NK-92 (cell line): ENCODE measurements around the gene CD82.
"Not testable (repeated sequence)": the region's sequence is repeated elsewhere in the genome, so short reads cannot be mapped to it uniquely, and the experiment has no call there.

Experiments used
- DNase-seq: peaks from one replicate; lab custom pipeline; 2025; ENCODE audit not compliant: unreplicated experiment; lab: John Stamatoyannopoulos, UW

CD82 gene

DNA sequence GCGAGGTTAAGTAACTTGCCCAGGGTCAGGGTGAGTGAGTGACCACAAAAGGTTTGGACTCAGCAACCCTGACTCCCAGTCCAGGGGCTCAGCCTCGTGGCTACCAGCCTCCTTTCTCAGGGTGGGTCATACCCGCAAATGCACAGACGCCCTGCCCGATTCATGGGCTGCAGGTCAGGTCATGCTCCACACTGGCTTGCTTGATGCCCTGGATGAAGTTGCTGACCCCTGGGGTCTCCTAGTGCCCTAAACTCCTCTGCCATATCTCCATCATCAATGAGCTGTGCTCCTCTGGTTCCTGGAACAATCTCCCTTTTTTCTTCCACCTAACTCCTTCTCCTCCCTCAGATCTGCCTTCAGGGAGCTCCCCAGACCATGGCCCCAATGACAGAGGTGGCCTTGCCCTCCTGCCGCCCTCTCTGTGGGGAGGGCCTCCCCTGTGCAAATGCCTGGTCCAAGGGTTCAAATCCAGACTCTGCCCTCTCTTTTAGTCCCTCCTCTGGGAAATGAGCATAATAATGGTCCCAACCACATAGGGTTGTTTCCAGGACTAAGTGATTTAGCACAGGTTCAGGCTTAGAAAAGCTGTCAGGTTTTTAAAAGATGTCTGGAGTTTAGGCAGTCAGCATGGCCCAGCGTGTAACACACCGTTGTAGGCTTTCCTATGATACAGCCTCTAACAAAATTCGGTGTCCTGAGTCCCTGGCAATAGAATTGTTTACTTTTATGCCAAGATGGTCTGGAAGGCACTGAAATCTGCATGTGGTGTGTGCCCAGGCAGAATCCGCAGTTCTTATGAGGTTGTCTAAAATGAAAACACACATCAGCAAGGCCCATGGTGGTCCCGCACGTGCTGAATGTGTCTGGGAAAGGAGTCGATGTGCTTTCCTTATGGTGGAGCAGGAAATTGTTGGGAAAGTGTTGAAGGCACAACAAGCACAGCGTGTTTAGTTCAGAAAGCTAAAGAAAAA, 63.6 kb downstream of the CD82 start:
- no peak for DNase-seq

DNA sequence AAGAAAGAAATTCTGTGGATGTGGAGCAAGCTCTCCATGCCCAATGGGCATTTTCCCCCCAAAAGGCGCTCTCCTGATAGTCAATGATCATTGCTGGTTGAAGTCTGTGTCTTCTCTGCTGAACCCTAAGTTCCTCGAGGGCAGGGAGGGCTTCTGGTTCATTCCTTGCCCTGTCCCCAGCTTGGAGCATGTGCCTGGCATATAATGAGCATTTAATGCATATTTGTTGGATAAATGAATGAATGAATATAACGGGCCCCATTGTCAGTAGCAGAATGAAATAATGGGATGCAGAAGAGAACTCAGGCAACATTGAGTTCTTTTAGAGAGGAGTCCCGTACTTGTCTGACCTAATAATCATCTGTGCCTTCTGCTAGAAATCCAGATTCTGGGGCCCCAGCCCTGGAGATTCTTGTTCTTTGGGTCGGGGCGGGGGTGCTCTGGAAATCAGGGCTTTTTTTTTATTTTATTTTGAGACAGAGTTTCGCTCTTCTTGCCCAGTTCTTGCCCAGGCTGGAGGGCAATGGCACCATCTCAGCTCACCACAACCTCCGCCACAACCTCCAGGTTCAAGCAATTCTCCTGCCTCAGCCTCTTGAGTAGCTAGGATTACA, 64.4 kb downstream of the CD82 start:
- no peak for DNase-seq

DNA sequence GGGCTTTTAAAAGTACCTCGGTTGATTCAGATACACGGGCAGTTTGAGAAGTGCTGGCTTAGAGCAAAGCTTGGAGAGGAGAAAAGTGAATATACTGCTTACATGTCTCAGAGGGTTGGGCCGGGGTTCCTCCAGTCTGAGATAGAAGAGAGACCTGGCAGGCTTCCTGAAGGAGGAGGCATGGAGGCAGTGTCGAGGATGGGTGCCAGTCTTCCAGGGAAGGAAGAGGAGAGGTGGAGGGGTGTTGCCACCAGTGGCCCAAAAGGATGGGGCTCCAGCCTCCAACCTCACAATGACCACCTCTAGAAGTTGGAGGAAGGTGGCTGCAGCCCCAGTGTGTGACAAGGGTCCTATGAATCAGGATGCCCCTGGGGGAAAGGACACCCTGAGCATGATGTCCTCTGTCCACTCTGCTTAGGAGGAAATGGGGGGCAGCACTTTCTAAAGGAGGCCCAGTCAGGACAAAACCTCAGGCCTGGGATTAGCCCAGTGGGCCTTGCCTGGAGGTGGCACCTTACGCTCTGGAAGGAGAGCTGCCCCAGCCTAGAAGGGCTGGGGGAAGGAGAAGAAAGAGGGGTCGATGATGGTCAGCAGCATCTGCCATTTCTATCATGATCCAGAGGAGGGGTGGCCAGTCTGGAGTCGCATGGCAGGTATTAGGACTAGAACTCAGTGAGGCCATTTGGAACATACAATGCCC, 65.2 kb downstream of the CD82 start:
- DNase-seq = no peak

DNA sequence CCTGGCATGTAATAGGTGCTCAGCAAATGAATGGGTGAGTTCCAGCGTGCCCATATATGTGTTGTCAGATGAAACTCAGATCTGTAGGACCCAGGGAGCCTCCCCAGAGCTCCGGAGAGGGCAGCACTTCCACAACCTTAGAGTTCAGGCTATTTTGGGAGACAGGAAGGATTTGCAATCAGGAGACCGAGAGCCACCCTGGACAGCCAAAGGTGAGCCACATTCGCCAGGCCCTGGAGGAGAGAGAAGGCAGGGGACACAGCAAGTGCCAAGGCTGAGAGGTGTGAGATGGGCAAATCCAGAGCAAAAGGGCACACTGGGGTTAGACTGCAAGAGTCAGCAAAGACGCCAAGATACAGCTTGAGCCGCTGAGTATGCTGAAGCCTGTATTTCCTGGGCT, 66.4 kb downstream of the CD82 start:
- DNase-seq = no peak

DNA sequence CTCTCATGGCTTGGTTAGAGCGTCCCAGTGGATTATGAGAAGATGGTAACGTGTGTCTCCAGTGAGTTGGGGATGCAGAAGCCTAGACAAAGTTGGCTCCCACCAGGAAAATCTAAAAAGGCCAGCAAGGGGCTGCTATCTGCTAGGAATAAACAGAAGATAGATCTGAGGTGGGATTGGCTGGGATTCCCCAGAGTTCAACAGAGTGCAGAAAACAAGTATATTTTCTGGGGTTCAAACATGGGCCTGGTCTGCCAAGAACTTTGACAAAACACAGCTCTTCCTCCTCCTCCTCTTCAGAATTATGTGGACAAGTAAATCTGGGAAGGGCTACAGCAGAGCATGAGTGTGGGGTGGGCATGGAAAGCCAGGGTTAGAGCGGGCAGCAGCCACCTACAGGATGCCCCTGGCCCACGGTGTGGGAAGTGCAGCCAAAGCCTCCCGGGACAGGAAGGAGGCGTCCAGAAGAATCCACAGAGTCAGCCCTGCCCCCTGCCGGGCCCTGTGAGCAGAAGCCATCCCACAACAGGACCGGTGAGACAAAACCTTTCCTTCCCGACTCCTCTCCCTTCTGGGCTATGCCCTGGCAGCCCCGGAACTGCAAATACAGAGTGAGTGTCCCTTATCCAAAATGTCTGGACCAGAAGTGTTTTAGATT, 67.1 kb downstream of the CD82 start:
- no peak for DNase-seq

DNA sequence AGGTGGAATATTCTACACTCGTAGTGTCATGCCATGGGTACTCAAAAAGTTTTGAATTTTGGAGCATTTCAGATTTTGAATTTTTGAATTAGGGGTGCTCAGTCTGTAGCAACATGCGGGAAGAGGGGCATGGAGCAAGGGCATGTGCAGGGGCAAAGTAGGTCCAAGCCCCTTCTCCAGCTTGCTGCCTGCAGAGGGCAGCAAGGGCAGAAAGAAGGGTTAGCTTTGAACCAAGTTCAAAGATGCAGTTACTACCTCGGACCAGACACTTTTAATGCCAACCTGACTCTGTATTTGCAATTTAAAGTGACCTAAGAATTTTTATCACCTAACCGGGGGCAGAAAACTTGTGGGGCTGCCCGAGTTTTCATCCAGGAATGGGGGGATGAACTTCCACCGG, 68.2 kb downstream of the CD82 start:
- DNase-seq = no peak

DNA sequence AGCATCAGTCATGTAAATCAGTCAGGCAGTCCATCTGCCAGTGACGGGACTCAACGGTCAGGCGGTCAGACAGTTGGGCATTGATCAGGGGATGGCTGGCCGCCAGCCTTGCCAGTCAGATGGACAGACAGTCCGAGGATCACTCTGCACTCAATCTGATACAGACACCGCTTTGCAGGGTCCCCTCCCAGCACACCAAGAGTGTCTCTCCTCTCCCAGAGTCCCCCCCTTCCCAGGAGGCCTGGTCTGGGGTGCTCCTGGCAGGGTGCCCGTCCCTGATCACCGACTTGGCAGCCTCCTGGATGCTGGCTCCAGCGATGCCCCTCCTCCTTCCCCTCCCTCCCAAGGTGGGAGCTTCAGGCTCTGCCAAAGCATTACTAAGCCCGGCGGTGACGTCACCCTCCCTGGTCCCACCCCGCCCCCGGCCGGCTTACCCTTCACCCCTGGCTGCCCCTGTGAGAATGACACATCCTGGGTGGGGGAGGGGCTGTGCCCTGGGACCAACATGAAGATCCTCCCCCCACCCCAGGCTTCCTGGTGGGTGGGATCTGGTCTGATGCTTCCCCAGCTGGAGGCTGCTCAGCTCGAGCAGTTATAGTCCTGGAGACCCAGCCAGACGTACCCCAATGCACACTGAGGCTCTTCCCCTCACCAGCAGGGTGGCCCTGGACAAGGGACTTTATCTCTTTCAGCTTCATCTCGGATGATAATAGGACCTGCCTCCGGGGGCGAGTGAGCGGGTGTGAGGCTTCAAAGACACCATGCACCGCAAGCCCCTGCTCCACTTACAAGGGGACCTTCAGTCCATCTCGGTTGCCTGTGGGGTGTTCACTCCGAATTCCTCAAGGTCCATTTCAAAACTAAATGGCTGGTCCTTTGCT, 69.2 kb downstream of the CD82 start:
- no peak for DNase-seq

DNA sequence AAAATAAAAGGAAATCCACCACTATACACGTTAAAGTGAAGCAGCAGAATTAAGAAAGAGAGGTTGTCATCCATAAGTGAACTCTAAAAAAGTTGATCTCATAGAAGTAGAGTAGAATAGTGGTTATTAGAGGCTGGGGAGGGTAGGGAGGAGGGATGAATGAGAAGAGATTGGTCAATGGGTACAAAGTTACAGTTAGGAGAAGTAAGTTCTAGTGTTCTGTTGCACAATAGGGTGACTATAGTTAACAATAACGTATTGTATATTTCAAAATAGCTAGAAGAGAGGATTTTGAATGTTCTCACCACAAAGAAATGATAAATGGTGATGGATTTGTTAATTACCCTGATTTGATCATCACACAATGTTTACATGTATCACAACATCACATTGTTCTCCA, 72.0 kb downstream of the CD82 start:
- no peak for DNase-seq

DNA sequence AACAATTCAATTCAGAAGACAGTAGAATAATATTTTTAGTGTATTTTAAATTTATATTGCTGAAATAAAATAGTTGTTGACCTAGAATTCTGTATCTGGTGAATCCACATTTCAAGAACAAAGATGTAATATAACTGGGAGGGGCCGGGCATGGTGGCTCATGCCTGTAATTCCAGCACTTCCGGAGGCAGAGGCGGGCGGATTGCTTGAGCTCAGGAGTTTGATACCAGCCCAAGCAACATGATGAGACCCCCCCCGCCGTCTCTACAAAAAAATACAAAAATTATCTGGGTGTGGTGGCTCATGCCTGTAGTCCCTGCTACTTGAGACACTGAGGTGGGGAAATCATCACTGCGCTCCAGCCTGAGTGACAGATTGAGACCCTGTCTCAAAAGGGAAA, 72.6 kb downstream of the CD82 start:
- no peak for DNase-seq

DNA sequence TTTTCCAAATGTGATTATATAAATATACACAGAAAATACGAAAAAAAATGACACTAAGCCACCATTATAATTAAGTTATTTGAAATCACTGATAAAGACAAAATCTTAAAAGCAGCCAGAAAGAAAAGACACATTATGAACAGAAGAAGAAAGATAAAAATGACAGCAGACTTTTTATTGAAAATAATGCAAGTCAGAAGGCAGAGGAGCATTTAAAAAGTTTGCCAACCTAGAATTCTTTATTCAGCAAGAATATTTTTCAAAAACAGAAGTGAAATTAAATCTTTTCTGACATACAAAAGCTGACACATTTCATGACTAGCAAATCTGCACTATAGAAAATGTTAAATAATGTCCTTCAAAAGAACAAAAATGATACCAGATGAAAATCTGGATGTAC, 77.8 kb downstream of the CD82 start:
- no peak for DNase-seq

DNA sequence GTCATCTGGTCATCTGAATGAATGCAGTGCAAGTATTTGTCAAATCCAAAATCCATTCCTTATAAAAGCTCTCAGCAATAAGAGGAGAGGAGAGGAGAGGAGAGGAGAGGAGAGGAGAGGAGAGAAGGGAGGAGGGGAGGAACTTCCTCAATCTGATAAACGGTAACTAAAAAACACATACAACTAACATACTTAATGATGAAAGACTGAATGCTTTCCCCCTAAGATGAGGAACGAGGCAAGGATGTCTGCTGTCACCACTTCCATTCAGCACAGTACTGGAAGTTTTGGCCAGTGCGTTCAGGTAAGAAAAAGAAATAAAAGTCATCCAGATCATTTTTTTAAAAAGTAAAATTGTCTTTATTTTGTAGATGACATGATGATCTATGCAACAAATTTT, 80.4 kb downstream of the CD82 start:
- no peak for DNase-seq

DNA sequence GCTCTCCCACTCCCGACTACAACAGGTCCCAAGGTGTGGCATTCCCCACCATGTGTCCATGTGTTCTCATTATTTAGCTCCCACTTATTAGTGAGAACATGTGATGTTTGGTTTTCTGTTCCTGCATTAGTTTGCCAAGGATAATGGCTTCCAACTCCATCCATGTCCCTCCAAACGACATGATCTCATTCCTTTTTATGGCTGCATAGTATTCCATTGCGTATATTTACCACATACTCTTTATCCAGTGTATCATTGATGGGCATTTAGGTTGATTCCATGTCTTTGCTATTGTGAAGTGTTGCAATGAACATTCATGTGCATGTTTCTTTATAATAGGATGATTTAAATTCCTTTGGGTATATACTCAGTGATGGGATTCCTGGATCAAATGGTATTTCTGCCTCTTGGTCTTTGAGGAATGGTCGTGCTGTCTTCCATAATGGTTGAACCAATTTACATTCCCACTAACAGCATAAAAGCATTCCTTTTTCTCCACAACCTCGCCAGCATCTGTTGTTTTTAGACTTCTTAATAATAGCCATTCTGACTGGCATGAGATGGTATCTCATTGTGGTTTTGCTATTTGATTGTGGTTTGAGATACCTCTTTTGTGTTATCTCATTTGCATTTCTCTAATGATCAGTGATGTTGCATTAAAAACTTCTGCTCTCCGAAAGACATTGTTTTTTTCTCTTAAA, 81.9 kb downstream of the CD82 start:
- not testable (repeated sequence) for DNase-seq

DNA sequence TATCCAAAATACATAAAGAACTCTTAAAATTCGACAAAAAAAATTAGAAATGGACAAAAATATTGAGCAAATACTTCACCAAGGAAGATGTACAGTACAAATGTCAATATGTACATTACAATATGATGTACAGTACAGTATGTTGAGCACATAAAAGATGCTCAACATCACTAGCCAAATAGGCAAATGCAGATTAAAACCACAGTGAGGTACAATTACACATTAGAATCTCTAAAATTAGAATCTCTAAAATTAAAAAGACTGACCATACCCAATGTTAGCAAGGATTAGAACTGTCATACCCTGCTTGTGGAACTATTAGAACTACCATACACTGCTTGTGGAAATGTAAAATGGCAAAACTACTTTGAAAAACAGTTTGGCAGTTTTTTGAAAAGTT, 82.6 kb downstream of the CD82 start:
- DNase-seq = no peak

DNA sequence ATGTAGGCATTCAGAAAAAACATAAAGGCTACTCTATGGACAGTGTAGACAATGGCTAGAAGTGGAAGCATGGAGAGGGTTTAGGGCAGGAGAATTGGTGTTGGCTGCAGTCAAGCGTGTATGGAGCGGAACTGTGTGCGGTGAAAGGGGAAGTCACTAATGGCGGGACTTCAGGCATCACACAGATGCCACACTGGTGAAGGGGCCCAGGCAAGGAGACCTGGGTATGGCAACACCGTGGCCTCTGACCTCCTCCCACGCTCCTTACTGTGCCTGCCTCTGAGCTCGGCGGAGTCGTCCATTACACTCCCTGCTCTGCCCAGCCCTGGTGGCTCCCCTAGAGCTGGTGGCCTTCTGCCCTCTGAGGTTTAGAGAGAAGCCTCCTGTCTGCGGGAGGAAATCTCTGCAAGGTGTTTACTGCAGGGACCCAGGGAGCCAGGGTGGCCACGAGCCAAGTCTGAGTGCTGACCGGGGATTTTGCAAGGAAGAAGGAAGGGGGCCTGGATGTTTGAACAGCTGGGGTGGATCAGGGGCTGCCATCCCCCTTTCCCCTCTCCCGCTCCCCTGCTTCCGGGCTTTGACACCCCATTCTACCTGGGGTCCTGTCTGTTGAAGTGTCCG, 86.2 kb downstream of the CD82 start:
- no peak for DNase-seq

DNA sequence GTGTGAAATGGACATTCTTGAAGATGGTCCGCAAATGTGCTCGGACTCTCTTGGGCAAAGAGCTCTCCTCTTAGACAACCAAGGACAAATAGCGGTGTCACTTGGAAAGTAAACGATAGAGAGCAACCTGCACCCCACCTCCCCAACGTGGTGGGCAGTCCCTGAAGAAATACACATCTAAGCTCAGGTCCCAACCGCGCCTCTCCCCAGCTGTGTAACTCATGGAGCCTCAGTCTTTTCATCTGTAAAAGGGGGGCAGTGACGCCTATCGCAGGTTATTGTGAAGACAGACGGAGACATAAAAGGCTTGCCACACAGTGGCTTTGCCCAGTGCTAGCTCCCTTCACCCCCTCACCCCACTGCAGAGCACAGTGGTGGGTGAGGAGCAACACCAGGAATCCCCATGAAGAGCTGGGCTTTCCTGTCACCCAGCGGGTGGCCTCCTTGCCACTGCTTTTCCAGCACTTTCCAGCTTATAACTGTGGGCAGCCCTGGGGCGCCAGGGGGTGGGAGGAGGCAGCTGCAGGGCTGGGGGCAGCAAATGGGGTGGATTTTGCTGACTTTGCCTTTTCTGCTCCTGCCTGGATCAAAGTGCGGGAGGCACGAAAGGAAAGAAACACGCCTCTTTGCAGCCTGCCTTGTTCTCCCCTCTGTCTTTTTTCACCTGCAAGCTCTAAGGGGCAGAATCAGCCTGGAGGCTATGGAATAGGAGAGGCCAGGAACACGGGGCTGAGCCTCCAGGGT, 87.6 kb downstream of the CD82 start:
- no peak for DNase-seq

DNA sequence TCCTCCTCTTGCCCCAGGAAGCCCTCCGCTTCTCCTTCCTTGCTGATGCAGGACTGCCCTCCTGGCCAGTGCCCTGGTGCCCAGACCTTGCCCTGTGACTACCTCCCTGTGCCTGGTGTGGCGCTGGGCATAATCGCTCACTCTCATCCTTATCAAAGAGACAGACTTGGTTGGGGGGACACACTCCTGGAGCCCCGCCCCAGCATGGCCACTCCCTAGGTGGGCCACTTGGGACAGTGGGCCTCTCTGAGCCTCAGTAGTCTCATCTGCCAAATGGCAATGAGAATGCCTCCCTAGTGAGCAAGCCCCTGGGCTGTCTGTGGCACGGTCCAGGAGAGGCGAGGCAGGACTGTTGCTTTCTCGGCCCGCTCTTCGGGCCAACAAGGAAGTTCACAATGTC, 88.6 kb downstream of the CD82 start:
- DNase-seq = no peak

DNA sequence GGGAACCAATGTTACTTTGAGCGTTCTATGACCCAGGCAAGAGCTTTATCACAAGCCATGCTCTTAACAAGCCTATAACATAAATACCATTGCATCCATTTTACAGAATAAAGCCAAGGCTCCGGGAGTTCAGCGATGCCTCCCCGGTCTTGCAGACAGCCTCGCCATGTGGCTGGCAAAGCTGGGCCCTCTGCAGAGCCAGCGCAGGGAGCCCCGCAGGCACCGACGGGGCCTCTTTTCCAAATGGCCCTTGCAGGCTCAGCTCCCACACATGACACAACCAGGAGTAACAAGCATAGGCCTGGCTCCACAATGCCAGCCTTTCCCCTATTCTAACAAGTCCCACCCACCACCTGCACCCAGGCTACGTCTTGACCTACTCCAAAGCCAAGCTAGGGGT, 89.1 kb downstream of the CD82 start:
- no peak for DNase-seq

DNA sequence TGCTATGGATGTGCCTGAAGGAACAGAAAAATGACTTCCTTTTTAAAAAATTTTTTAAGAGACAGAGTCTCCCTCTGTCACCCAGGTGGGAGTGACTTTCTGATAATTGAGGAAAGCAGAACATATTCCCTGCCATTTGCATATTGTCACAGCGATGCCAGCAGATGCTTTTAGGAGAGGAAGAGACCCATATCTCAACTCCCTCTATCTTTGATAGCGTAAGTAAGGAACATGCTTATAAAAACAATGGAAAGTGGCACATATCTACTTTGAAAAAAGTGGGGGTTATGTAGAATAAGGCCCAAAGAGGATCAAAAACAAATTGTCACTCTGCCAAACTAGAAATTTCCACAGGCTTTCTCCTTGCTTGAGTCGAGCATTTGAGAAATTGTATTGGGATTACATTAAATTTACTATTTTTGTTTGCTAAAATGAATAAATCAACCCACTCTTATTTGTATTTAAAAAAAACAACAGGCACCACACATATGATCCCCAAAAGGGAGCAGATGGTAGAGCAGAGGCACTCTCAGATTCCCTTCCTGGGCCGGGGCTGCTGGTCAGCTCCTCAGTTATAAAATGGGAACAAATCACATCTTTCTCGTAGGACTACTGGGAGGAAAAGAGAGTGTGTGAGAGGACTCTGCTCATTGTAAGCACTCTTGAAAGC, 92.5 kb downstream of the CD82 start:
- DNase-seq = no peak
